GM10248 (cell line): ENCODE data around the gene CBL.

Experiments used
- CTCF ChIA-PET: fragments of 300-600 bp; sonication (Branson Sonifier 250); formaldehyde crosslinking; extraction: SDS; loops from one replicate; lab custom pipeline; 2021; ENCODE audit warnings: antibody characterized with exemption; lab: Yijun Ruan, JAX
- POLR2A ChIA-PET: fragments of 350-650 bp; sonication (Branson Sonifier 250); formaldehyde crosslinking; extraction: SDS; loops from one replicate; lab custom pipeline; 2020; ENCODE audit warnings: antibody characterized with exemption; lab: Yijun Ruan, JAX
- DNase-seq: peaks from one replicate; pipeline ENCODE4 v3.0.0; 2012; ENCODE audit errors: extremely low spot score
- TF ChIP-seq, protein P1 (sequence below): IDR thresholded peaks from 2 replicates; pipeline ENCODE4 v1.5.1; 2012; ENCODE audit warnings: mild to moderate bottlenecking, low read depth; ENCODE audit errors: extremely low read depth, missing control alignments, control extremely low read depth

Gene CBL

DNA sequence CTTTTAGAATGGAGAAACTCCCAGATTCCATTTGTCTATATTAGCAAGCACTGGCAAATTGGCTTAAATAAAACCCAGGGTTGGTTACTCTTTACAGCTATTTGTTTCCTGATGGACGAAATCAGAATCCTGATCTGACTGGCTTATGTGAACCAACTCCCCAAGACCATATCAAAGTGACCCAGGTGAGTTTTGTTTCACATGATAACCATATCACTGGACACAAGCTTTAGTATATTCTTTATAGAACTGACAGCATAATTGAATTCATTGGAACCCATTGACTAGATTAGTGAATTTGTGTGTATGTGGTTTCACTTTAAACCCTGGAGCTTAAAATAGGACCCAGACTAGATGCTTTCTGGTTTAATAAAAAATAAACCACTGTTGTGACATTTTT lies 71.5 kb downstream of the CBL start:
- no peak for DNase-seq
- POLR2A ChIA-PET: no interaction called here
- CTCF ChIA-PET: interaction anchor here (0.8 to 3.1 kb wide), 5 partner anchors 10 to 79 kb away, joined by 3 to 12 read pairs (median 6); partner anchors contain the start of gene CBL
- TF ChIP-seq, protein P1, sequence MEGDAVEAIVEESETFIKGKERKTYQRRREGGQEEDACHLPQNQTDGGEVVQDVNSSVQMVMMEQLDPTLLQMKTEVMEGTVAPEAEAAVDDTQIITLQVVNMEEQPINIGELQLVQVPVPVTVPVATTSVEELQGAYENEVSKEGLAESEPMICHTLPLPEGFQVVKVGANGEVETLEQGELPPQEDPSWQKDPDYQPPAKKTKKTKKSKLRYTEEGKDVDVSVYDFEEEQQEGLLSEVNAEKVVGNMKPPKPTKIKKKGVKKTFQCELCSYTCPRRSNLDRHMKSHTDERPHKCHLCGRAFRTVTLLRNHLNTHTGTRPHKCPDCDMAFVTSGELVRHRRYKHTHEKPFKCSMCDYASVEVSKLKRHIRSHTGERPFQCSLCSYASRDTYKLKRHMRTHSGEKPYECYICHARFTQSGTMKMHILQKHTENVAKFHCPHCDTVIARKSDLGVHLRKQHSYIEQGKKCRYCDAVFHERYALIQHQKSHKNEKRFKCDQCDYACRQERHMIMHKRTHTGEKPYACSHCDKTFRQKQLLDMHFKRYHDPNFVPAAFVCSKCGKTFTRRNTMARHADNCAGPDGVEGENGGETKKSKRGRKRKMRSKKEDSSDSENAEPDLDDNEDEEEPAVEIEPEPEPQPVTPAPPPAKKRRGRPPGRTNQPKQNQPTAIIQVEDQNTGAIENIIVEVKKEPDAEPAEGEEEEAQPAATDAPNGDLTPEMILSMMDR: no peak

DNA sequence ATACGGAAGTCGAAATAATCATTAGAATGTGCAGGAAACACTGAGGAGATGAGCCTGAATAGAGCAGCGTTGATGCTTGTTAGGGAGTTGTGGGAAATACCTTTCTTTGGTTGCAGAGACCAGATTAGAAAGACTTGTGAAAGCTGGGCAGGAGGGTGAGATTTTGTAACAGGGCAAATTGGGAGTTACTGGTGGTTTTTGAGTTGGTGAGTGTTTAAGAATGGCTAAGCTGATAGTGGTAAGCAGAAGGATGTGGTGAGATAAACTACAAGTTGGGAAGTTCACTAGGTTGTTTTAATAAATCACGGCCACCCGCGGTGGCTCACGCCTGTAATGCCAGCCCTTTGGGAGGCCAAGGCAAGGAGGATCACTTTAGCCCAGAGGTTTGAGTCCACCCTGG lies 76.4 kb downstream of the CBL start:
- ChIA-PET CTCF (interaction anchor here (1.0 to 2.9 kb wide), 10 partner anchors 11 to 113 kb away, joined by 3 to 13 read pairs (median 5); partner anchors contain the start of genes CBL and NLRX1), POLR2A (no interaction called here)
- DNase-seq: no peak
- TF ChIP-seq, protein P1: no peak

DNA sequence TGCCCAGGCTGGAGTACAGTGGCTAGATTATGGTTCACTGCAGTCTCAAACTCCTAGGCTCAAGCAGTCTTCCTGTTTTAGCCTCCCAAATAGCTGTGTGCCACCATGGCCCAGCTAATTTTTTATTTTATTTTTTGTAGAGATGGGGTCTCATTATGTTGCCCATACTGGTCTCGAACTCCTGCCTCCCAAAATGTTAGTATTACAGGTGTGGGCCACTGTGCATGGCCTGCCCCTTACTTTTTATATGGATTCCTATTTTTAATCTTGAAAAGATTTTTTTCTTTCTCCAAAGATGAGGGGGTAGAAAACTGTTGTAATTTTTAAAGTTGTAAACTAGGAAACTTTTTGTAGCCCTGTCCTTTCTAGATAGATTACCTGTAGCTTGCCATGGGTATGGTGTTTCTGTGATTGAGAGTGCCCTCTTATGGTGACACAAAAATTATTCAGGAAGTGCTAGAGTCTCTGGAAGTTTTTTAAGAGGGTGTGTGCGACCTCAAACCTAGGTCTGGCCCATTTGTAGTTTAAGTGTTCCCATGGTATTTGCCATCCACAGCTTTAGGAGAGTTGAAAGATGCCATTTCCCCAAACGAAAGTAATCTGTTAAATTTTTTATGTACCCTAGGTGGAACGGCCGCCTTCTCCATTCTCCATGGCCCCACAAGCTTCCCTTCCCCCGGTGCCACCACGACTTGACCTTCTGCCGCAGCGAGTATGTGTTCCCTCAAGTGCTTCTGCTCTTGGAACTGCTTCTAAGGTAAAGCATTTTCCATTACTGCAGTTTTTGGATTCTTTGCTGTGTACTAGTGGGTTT lies 78.4 kb downstream of the CBL start:
- DNase-seq: peak; percentile 68
- POLR2A ChIA-PET: no interaction called here
- TF ChIP-seq, protein P1: peak; percentile 59
- CTCF ChIA-PET: interaction anchor here (0.7 to 2.9 kb wide), 26 partner anchors 9 to 143 kb away, joined by 3 to 18 read pairs (median 4); partner anchors contain the start of gene ABCG4

DNA sequence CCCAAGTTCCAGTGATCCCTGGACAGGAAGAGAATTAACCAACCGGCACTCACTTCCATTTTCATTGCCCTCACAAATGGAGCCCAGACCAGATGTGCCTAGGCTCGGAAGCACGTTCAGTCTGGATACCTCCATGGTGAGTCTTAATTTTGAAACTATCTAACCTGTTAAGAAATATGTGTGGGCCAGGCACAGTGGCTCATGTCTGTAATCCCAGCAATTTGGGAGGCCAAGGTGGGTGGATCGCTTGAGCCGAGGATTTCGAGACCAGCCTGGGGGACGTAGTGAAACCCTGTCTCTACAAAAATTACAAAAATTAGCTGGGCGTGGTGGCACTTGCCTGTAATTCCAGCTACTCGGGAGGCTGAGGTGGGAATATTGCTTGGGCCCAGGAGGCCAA lies 79.3 kb downstream of the CBL start:
- POLR2A ChIA-PET: no interaction called here
- TF ChIP-seq, protein P1: no peak
- CTCF ChIA-PET: interaction anchor here (1.3 to 2.6 kb wide), 10 partner anchors 8 to 137 kb away, joined by 3 to 18 read pairs (median 4); partner anchors contain the start of gene ABCG4
- DNase-seq: no peak

- CTCF ChIA-PET: no interaction called here
- no peak for DNase-seq
- TF ChIP-seq, protein P1: no peak
- POLR2A ChIA-PET: no interaction called here
Observed at GRCh38 chr11:119288219-119288618, 82.1 kb downstream of the CBL start.

DNA sequence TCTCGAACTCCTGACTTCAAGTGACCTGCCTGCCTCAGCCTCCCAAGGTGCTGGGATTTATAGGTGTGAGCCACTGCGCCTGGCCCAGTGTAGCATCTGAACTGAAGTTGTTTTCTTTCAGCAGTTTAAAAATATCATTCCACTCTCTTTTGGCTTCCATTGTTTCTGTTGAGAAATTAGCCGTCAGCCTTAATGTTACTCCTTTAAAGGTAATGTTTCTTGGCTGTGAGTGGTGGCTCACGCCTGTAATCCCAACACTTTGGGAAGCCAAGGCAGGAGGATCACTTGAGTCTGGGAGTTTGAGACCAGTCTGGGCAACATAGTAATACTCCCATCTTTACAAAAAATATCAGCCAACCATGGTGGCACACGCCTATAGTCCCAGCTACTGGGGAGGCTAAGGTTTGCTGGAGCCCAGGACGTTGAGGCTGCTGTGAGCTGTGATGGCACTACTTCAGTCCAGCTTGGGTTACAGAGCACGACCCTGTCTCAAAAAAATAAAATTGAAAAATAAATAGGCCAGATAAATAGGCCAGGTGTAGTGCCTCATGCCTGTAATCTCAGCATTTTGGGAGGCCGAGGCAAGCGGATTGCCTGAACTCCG lies 84.9 kb downstream of the CBL start:
- ChIA-PET CTCF (interaction anchor here (1.0 to 1.9 kb wide), 3 partner anchors 32 to 122 kb away, joined by 3 to 10 read pairs (median 3); no protein-coding TSS in a partner anchor), POLR2A (no interaction called here)
- TF ChIP-seq, protein P1: no peak
- DNase-seq: no peak
